IgD-negative memory B cell (primary cell): ENCODE results near the gene SLC9A4. TPM values are rescaled to one million over a fixed set of nuclear protein-coding genes. Genes with fewer than 3 reads are reported as not detected.

Experiments used
- H3K27ac Mint-ChIP-seq, 3 donors: one replicate each; pipeline ENCODE4 v1.8.0; 2020 to 2022; ENCODE audit warnings: mild to moderate bottlenecking in 3 of 3, mixed read lengths in 3 of 3, moderate library complexity in 1 of 3
- H3K27me3 Mint-ChIP-seq: one replicate; pipeline ENCODE4 v1.8.0; 2021; ENCODE audit warnings: mixed read lengths
- H3K36me3 Mint-ChIP-seq: one replicate; pipeline ENCODE4 v1.8.0; 2020; ENCODE audit warnings: mild to moderate bottlenecking, mixed read lengths
- H3K4me1 Mint-ChIP-seq, 3 donors: one replicate each; pipeline ENCODE4 v1.8.0; 2020 to 2022; ENCODE audit warnings: mixed read lengths in 3 of 3, mild to moderate bottlenecking in 1 of 3
- H3K4me3 Mint-ChIP-seq, 4 donors: one replicate each; pipeline ENCODE4 v1.8.0; 2020 to 2022; ENCODE audit warnings: mild to moderate bottlenecking in 4 of 4, mixed read lengths in 4 of 4, moderate library complexity in 3 of 4
- H3K9me3 Mint-ChIP-seq, 3 donors: one replicate each; pipeline ENCODE4 v1.8.0; 2020 to 2021; ENCODE audit warnings: mixed read lengths in 3 of 3, mild to moderate bottlenecking in 1 of 3
- polyA plus RNA-seq: library from polyadenylated mRNA; unstranded; fragments of 300-500 nt; fragmentation: Illumina TruSeq; gene quantifications from one replicate; pipeline ENCODE4 v1.2.3, GENCODE V29; 2021

Gene SLC9A4
- polyA plus RNA-seq, 1 donor from 2014 or later = not detected

GRCh38 chr2:102582845-102583244 is 109.8 kb downstream of the SLC9A4 start:
- Mint-ChIP-seq H3K4me1 (peaks cover 0 to 7% (median 0%) of the 10 kb centered on the region in 3 donors), H3K36me3 (peaks cover 4% of the 10 kb centered on the region), H3K27ac (no peak overlapping the region), H3K27me3 (peaks cover 10% of the 10 kb centered on the region), H3K9me3 (peaks cover 10 to 16% (median 13%) of the 10 kb centered on the region in 3 donors), H3K4me3 (no peak overlapping the region)

Other genes starting within 250 kb of the SLC9A4 start
- gene IL1RL1, start 161.7 kb upstream of the SLC9A4 start, polyA plus RNA-seq = not detected
- gene IL18R1, start 117.4 kb upstream of the SLC9A4 start, polyA plus RNA-seq = 2.2 TPM
- gene IL18RAP, start 50.1 kb upstream of the SLC9A4 start, polyA plus RNA-seq = 0.55 TPM
- gene SLC9A2, start 146.3 kb downstream of the SLC9A4 start, polyA plus RNA-seq = not detected